ENCODE data around the gene SUPT3H. TPM values are rescaled to one million over a fixed set of nuclear protein-coding genes. Genes with fewer than 3 reads are reported as not detected.
"Not testable (repeated sequence)": the region's sequence is repeated elsewhere in the genome, so short reads cannot be mapped to it uniquely, and the experiment has no call there.

The SUPT3H gene
- total RNA-seq, 3 donors from 2014 or later = 6.9 to 15.1 (median 13.6) TPM

DNA sequence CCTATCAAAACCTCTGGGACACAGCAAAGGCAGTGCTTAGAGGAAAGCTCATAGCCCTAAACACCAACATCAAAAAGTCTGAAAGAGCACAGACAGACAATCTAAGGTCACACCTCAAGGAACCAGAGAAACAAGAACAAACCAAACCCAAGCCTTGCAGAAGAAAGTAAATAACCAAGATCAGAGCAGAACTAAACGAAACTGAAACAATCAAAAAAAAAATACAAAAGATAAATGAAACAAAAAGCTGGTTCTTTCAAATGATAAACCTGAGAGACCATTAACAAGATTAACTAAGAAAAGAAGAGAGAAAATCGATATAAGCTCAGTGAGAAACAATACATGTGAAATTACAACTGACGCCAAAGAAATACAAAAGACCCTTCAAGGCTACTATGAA, 84.4 kb downstream of the SUPT3H start:
- Histone ChIP-seq H3K9me3 (peaks cover 0 to 5% of the 10 kb centered on the region in 2 donors), H3K27ac (no peak overlapping the region), H3K4me1 (no peaks in the 10 kb centered on the region), H3K36me3 (no peaks in the 10 kb centered on the region), H3K4me3 (no peak overlapping the region), H3K27me3 (no peaks in the 10 kb centered on the region)
- intact Hi-C loops (cut with DNase I; ENCODE audit: low total_unique reads) = no loop called here
- no peak for DNase-seq (ENCODE audit: low spot score in 2 of 2)
- TF ChIP-seq POLR2A (IDR thresholded peaks at IDR 0.05) (no peak), POLR2AphosphoS5 (IDR thresholded peaks at IDR 0.05) (no peak)
- TF ChIP-seq, protein P1, sequence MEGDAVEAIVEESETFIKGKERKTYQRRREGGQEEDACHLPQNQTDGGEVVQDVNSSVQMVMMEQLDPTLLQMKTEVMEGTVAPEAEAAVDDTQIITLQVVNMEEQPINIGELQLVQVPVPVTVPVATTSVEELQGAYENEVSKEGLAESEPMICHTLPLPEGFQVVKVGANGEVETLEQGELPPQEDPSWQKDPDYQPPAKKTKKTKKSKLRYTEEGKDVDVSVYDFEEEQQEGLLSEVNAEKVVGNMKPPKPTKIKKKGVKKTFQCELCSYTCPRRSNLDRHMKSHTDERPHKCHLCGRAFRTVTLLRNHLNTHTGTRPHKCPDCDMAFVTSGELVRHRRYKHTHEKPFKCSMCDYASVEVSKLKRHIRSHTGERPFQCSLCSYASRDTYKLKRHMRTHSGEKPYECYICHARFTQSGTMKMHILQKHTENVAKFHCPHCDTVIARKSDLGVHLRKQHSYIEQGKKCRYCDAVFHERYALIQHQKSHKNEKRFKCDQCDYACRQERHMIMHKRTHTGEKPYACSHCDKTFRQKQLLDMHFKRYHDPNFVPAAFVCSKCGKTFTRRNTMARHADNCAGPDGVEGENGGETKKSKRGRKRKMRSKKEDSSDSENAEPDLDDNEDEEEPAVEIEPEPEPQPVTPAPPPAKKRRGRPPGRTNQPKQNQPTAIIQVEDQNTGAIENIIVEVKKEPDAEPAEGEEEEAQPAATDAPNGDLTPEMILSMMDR (IDR thresholded peaks at IDR 0.05) = no peak

- no peak overlapping the region for H3K27ac ChIP-seq
- no peaks in the 10 kb centered on the region for H3K4me1 ChIP-seq
- no peak for TF ChIP-seq POLR2A (IDR thresholded peaks at IDR 0.05)
- TF ChIP-seq, protein P1 (IDR thresholded peaks at IDR 0.05) = no peak
- no peak for TF ChIP-seq POLR2AphosphoS5 (IDR thresholded peaks at IDR 0.05)
- no peaks in the 10 kb centered on the region for H3K27me3 ChIP-seq
- H3K9me3 ChIP-seq = peaks cover 0 to 3% of the 10 kb centered on the region in 2 donors
- no peak for DNase-seq (ENCODE audit: low spot score in 2 of 2)
- no peak overlapping the region for H3K4me3 ChIP-seq
- intact Hi-C loops (cut with DNase I; ENCODE audit: low total_unique reads) = no loop called here
- H3K36me3 ChIP-seq = no peaks in the 10 kb centered on the region
Observed at GRCh38 chr6:45289751-45290514, 87.8 kb downstream of the SUPT3H start.

DNA sequence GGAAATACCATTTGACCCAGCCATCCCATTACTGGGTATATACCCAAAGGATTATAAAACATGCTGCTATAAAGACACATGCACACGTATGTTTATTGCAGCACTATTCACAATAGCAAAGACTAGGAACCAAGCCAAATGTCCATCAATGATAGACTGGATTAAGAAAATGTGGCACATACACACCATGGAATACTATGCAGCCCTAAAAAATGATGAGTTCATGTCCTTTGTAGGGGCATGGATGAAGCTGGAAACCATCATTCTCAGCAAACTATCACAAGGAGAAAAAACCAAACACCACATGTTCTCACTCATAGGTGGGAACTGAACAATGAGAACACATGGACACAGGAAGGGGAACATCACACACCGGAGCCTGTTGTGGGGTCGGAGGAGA, 91.0 kb downstream of the SUPT3H start:
- DNase-seq (ENCODE audit: low spot score in 2 of 2); intact Hi-C loops (cut with DNase I; ENCODE audit: low total_unique reads); H3K27ac ChIP-seq: not testable (repeated sequence)

GRCh38 chr6:45278367-45278766, 99.4 kb downstream of the SUPT3H start:
- Histone ChIP-seq H3K36me3 (no peaks in the 10 kb centered on the region), H3K4me3 (no peak overlapping the region), H3K9me3 (peaks cover 0 to 4% of the 10 kb centered on the region in 2 donors), H3K27ac (no peak overlapping the region), H3K4me1 (no peaks in the 10 kb centered on the region), H3K27me3 (no peaks in the 10 kb centered on the region)
- TF ChIP-seq, protein P1 (IDR thresholded peaks at IDR 0.05) = no peak
- TF ChIP-seq POLR2AphosphoS5 (IDR thresholded peaks at IDR 0.05) = no peak
- TF ChIP-seq POLR2A (IDR thresholded peaks at IDR 0.05) = no peak
- DNase-seq (ENCODE audit: low spot score in 2 of 2) = no peak
- intact Hi-C loops (cut with DNase I; ENCODE audit: low total_unique reads) = no loop called here

More for the DNA sequence above, 91.0 kb downstream of the SUPT3H start:
- H3K4me1 ChIP-seq, H3K27me3 ChIP-seq, H3K9me3 ChIP-seq, H3K36me3 ChIP-seq, H3K4me3 ChIP-seq: not testable (repeated sequence)

DNA sequence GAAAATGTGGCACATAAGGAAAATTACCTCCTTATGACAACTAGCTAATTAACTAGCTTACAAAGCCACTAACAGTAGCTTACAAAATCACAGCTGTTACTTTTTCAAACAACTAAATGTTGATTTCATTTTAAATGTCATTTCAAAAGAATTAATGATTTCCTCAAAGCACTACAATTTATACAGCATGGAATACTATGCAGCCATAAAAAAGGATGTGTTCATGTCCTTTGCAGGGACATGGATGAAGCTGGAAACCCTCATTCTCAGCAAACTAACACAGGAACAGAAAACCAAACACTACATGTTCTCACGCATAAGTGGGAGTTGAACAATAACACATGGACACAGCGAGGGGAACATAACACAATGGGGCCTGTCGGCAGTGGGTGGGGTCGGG, 100.0 kb downstream of the SUPT3H start:
- DNase-seq (ENCODE audit: low spot score in 2 of 2); H3K36me3 ChIP-seq; intact Hi-C loops (cut with DNase I; ENCODE audit: low total_unique reads); H3K27ac ChIP-seq; H3K9me3 ChIP-seq; H3K4me1 ChIP-seq; H3K4me3 ChIP-seq; H3K27me3 ChIP-seq: not testable (repeated sequence)

GRCh38 chr6:45275358-45275757, 102.4 kb downstream of the SUPT3H start:
- Histone ChIP-seq H3K27ac (no peak overlapping the region), H3K36me3 (no peaks in the 10 kb centered on the region), H3K4me1 (no peaks in the 10 kb centered on the region), H3K4me3 (no peak overlapping the region), H3K9me3 (peaks cover 0 to 4% of the 10 kb centered on the region in 2 donors), H3K27me3 (no peaks in the 10 kb centered on the region)
- intact Hi-C loops (cut with DNase I; ENCODE audit: low total_unique reads) = no loop called here
- DNase-seq (ENCODE audit: low spot score in 2 of 2) = no peak
- TF ChIP-seq POLR2AphosphoS5 (IDR thresholded peaks at IDR 0.05) (no peak), POLR2A (IDR thresholded peaks at IDR 0.05) (no peak)
- TF ChIP-seq, protein P1 (IDR thresholded peaks at IDR 0.05) = no peak

Measured in breast epithelium (tissue), 4 donors.